ENCODE results near the gene NPAS3.

DNA sequence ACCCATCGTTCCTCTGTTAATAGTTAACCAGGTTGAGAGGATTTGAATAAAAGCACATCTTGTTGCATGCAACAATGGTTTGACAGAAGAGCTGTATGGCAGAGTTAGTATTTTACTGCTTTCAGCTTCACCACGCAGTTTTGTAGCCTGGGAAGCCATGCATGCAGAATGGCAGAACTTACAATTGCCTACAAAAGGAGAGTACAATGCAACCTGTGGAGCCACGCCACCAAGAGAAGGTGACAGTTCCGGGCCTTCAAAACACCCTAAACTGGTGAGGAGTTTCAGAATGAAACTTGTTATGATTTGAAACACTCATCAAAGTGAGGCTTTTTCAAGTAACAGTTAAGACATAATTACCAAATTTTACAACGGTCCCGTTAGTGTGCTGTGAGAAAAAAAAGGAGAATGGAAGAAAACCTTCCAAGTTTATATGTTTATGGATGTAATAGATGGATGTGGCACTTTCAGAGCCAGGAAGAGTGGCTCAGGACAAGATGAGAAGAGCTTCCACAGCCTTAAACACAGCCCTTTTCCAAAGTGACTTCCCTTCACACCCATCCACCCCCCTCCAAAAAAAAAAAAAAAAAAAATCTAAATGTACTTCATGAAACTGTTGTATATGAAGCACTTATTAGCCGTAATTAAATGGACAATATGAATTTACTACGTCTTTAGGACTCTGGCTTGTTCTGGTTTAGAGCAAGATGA, 853.5 kb downstream of the NPAS3 start:
- TF ChIP-seq ZNF621 (tag by site-specific recombination; IDR thresholded peaks at IDR 0.05) (no peak), CTCF (tag by site-specific recombination; IDR thresholded peaks at IDR 0.05) (no peak), ZNF302 (tag by site-specific recombination; IDR thresholded peaks at IDR 0.05; ENCODE audit: low read depth) (no peak), ZNF530 (tag by site-specific recombination; IDR thresholded peaks at IDR 0.05; ENCODE audit: low read depth) (no peak), SP2 (tag by site-specific recombination; IDR thresholded peaks at IDR 0.05) (no peak), ZNF660 (tag by site-specific recombination; IDR thresholded peaks at IDR 0.05) (no peak), ZNF664 (tag by site-specific recombination; IDR thresholded peaks at IDR 0.05) (no peak), REST (tag by site-specific recombination; IDR thresholded peaks at IDR 0.05) (no peak), ZNF37A (tag by site-specific recombination; IDR thresholded peaks at IDR 0.05) (no peak), ZFP37 (tag by site-specific recombination; IDR thresholded peaks at IDR 0.05) (no peak)
- TF ChIP-seq, protein P1, sequence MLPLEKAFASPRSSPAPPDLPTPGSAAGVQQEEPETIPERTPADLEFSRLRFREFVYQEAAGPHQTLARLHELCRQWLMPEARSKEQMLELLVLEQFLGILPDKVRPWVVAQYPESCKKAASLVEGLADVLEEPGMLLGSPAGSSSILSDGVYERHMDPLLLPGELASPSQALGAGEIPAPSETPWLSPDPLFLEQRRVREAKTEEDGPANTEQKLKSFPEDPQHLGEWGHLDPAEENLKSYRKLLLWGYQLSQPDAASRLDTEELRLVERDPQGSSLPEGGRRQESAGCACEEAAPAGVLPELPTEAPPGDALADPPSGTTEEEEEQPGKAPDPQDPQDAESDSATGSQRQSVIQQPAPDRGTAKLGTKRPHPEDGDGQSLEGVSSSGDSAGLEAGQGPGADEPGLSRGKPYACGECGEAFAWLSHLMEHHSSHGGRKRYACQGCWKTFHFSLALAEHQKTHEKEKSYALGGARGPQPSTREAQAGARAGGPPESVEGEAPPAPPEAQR (tag by site-specific recombination; IDR thresholded peaks at IDR 0.05): no peak
- TF ChIP-seq, protein P2, sequence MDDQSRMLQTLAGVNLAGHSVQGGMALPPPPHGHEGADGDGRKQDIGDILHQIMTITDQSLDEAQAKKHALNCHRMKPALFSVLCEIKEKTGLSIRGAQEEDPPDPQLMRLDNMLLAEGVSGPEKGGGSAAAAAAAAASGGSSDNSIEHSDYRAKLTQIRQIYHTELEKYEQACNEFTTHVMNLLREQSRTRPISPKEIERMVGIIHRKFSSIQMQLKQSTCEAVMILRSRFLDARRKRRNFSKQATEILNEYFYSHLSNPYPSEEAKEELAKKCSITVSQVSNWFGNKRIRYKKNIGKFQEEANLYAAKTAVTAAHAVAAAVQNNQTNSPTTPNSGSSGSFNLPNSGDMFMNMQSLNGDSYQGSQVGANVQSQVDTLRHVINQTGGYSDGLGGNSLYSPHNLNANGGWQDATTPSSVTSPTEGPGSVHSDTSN (CRISPR knock-in tag; IDR thresholded peaks at IDR 0.05): no peak
